Type B pancreatic cell (in vitro differentiated cells): Measurements from ENCODE around the gene MIER1. TPM values are rescaled to one million over a fixed set of nuclear protein-coding genes. Genes with fewer than 3 reads are reported as not detected.

Source experiments
- DNase-seq: peaks from one replicate; pipeline ENCODE4 v3.0.0; 2021; ENCODE audit warnings: mixed read lengths; ENCODE audit not compliant: unreplicated experiment; ENCODE audit errors: extremely low spot score
- H3K27ac Mint-ChIP-seq: 2 replicates; pipeline ENCODE4 v1.8.0; 2021; ENCODE audit warnings: mild to moderate bottlenecking, mixed read lengths
- H3K27me3 Mint-ChIP-seq: 2 replicates; pipeline ENCODE4 v1.8.0; 2021; ENCODE audit warnings: mixed read lengths
- H3K36me3 Mint-ChIP-seq: 2 replicates; pipeline ENCODE4 v1.8.0; 2021; ENCODE audit warnings: mixed read lengths
- H3K4me1 Mint-ChIP-seq: one replicate; pipeline ENCODE4 v1.8.0; 2021; ENCODE audit warnings: mixed read lengths; ENCODE audit not compliant: unreplicated experiment
- H3K4me3 Mint-ChIP-seq: 2 replicates; pipeline ENCODE4 v1.8.0; 2021; ENCODE audit warnings: mild to moderate bottlenecking, mixed read lengths
- H3K9me3 Mint-ChIP-seq: 2 replicates; pipeline ENCODE4 v1.8.0; 2021; ENCODE audit warnings: mixed read lengths
- total RNA-seq: library from RNA; stranded (reverse); gene quantifications from 2 replicates; pipeline ENCODE4 v1.2.1, GENCODE V29; 2021; ENCODE audit warnings: low replicate concordance
- TF ChIP-seq, protein P1 (sequence below): fragments of 200-600 bp; sonication (generic); conservative IDR thresholded peaks from 2 replicates; pipeline ENCODE4 v1.5.0; 2021; ENCODE audit warnings: antibody characterized with exemption, mild to moderate bottlenecking

The MIER1 gene
- total RNA-seq, 1 donor from 2014 or later, result 27.8 TPM

DNA sequence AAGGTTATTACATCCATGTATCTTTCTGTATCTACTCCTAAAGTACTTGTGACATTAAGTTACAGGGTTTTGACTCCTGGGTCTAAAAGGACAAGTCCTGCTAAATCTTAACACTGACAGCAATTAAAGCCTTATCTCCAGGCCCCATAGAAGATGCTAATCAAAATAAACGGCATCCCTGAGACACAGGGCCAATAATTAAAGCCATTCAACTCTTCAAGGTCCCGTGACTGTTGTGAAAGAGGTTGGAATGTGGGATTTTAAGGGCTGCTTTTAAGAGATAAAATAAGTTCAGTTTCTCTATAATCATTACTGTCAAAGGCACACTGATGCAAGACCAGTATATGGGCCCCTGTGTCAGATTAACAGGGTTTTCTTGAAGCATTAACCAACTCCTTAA is 8.5 kb upstream of the MIER1 start:
- H3K9me3 Mint-ChIP-seq, result no peaks in the 10 kb centered on the region

DNA sequence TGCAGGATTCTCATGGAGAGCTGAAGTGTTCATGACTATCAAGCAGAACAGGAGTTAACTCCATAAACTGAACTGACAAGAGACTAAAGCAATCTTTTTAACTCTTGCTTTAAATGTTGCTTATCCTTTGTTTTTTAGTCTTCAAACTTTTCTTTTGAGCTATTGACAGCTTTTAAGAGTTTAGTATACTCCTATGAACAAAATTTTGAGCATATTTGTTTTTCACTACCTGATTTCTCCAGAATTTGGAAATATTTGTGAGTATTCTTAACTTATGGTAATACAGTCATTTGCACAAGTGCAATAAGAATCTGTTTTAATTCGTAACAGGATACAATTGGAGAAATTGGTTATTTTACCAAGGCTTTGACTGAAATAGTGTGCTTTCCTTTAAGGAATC is 7.3 kb upstream of the MIER1 start:
- H3K4me3 Mint-ChIP-seq, result no peak overlapping the region

More for the DNA sequence above, 8.5 kb upstream of the MIER1 start:
- TF ChIP-seq, protein P1, sequence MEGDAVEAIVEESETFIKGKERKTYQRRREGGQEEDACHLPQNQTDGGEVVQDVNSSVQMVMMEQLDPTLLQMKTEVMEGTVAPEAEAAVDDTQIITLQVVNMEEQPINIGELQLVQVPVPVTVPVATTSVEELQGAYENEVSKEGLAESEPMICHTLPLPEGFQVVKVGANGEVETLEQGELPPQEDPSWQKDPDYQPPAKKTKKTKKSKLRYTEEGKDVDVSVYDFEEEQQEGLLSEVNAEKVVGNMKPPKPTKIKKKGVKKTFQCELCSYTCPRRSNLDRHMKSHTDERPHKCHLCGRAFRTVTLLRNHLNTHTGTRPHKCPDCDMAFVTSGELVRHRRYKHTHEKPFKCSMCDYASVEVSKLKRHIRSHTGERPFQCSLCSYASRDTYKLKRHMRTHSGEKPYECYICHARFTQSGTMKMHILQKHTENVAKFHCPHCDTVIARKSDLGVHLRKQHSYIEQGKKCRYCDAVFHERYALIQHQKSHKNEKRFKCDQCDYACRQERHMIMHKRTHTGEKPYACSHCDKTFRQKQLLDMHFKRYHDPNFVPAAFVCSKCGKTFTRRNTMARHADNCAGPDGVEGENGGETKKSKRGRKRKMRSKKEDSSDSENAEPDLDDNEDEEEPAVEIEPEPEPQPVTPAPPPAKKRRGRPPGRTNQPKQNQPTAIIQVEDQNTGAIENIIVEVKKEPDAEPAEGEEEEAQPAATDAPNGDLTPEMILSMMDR, result no peak
- H3K4me1 Mint-ChIP-seq, result peaks cover 5% of the 10 kb centered on the region
- no peaks in the 10 kb centered on the region for H3K27me3 Mint-ChIP-seq
- peak overlapping the region; percentile 37 for H3K27ac Mint-ChIP-seq
- DNase-seq, result no peak
- no peak overlapping the region for H3K4me3 Mint-ChIP-seq
- H3K36me3 Mint-ChIP-seq, result peaks cover 18% of the 10 kb centered on the region

DNA sequence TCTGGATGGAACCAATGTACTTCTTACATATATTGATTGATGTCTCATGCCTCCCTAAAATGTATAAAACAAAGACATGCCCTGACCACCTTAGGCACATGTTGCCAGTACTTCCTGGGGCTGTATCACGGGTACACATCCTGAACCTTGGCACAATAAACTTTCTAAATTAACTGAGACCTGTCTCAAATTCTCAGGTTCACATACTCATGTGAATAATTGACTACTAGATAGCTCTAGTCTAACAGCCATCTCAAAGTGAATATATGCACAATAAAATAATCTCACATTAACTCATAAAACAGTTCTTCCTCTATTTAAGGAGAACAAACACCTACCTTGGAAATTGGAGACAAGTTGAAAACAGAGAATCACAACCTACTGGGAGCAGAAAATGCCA is 5.7 kb upstream of the MIER1 start:
- H3K4me1 Mint-ChIP-seq, result peaks cover 21% of the 10 kb centered on the region
- no peaks in the 10 kb centered on the region for H3K9me3 Mint-ChIP-seq
- peaks cover 23% of the 10 kb centered on the region for H3K36me3 Mint-ChIP-seq
- no peak overlapping the region for H3K27ac Mint-ChIP-seq
- no peaks in the 10 kb centered on the region for H3K27me3 Mint-ChIP-seq
- no peak overlapping the region for H3K4me3 Mint-ChIP-seq
- TF ChIP-seq, protein P1, result no peak
- no peak for DNase-seq

More for the DNA sequence above, 7.3 kb upstream of the MIER1 start:
- DNase-seq, result no peak
- TF ChIP-seq, protein P1, result no peak
- peaks cover 21% of the 10 kb centered on the region for H3K36me3 Mint-ChIP-seq
- H3K27me3 Mint-ChIP-seq, result no peaks in the 10 kb centered on the region
- H3K9me3 Mint-ChIP-seq, result no peaks in the 10 kb centered on the region
- H3K27ac Mint-ChIP-seq, result no peak overlapping the region
- peaks cover 10% of the 10 kb centered on the region for H3K4me1 Mint-ChIP-seq

DNA sequence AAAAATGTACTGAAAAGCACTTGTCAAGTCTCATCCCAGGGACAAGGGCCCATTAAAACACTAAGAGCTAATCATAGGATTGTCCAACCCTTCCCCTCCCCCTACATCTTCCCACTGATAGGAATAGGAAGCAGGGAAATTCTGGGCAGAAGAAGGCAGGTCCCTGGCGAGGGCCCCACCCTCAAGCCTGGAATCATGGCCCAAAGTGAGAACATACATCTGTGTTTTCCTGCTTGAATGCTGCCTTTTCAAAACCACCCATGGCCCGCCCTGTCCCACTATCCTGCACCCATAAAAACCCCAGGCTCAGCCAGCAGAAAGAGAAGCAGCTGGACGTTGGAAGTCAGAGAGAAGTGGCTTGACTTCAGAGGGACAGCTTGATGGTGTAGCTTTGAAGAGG is 5.0 kb upstream of the MIER1 start:
- TF ChIP-seq, protein P1, result no peak
- no peaks in the 10 kb centered on the region for H3K27me3 Mint-ChIP-seq
- H3K9me3 Mint-ChIP-seq, result no peaks in the 10 kb centered on the region
- no peak overlapping the region for H3K27ac Mint-ChIP-seq
- H3K36me3 Mint-ChIP-seq, result peaks cover 23% of the 10 kb centered on the region
- DNase-seq, result no peak
- no peak overlapping the region for H3K4me3 Mint-ChIP-seq
- H3K4me1 Mint-ChIP-seq, result peaks cover 21% of the 10 kb centered on the region

DNA sequence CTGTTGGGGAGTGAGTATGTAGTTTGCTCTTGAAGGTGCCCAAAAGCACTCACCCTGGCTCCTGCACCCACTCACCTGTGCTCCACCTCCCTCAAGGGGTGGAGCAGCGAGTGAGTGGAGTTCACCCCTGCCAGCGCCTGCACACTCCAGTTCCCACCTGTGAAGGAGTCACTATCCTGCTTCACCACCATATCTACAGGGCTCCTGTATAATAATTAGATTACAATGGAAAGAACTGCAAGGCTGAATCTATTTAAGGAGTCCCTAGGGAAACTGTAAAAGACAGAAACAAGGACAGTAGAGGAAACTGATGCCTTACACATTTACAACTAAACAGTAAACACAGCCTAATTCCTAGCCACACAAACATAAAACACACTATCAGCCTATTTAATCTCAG is 4.2 kb upstream of the MIER1 start:
- Mint-ChIP-seq H3K27ac (peak overlapping the region; percentile 40), H3K9me3 (no peaks in the 10 kb centered on the region), H3K36me3 (peaks cover 23% of the 10 kb centered on the region), H3K4me1 (peaks cover 22% of the 10 kb centered on the region), H3K4me3 (no peak overlapping the region), H3K27me3 (no peaks in the 10 kb centered on the region)
- no peak for DNase-seq
- TF ChIP-seq, protein P1, result no peak

DNA sequence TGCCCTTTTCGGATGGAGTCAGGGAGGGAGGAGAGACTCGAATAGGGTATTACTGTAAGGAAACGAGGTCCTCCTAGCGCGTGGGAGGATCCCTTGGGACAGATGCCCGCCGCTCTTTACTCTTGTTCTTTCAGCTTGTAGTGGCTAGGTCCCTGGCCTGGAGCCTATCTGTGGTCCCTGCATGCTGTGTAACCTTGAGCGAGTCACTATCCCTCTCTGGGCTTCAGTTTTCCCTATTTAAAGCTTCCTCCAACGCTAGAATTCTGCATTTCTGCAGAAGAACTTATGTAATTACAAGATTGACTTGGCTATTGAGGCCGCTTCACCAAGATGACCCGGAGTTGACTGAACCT is 744 bp downstream of the MIER1 start:
- no peak for DNase-seq
- Mint-ChIP-seq H3K36me3 (peaks cover 10% of the 10 kb centered on the region), H3K27ac (peak overlapping the region; percentile 97), H3K4me3 (peak overlapping the region; percentile 97), H3K27me3 (no peaks in the 10 kb centered on the region), H3K4me1 (peaks cover 36% of the 10 kb centered on the region), H3K9me3 (no peaks in the 10 kb centered on the region)
- TF ChIP-seq, protein P1, result peak; percentile 23
